PC-9 (cell line): Measurements from ENCODE around the gene RHOD. TPM values are rescaled to one million over a fixed set of nuclear protein-coding genes. Genes with fewer than 3 reads are reported as not detected.

Source experiments
- BruUV-seq: library from RNA; stranded (reverse); fragments of 400-500 nt; replicated peaks from 2 replicates; lab custom pipeline; 2021; lab: Mats Ljungman, UMichigan
- CTCF ChIA-PET: fragments of 300-600 bp; sonication (Branson Sonifier 250); formaldehyde crosslinking; loops from one replicate; lab custom pipeline; 2022; ENCODE audit warnings: antibody characterized with exemption; lab: Charles Lee
- POLR2A ChIA-PET: fragments of 300-600 bp; sonication (Branson Sonifier 250); formaldehyde crosslinking; loops from one replicate; lab custom pipeline; 2022; ENCODE audit warnings: antibody characterized with exemption; ENCODE audit not compliant: unreplicated experiment; lab: Charles Lee
- DNase-seq, 2 experiments: peaks; one replicate each; pipeline versions ENCODE4 v3.0.0 to v3.0.0-alpha.2; 2015 to 2022; ENCODE audit warnings: mixed read lengths in 1 of 2
- H2AFZ ChIP-seq: fragments of 200-600 bp; sonication (generic); 2 replicates; pipeline ENCODE4 v1.8.1; 2017; ENCODE audit warnings: antibody characterized with exemption
- H3F3A ChIP-seq: fragments of 200-600 bp; sonication (generic); 2 replicates; pipeline ENCODE4 v1.8.1; 2017; ENCODE audit warnings: antibody characterized with exemption, mild to moderate bottlenecking, low read depth; ENCODE audit not compliant: insufficient read depth
- H3K27ac ChIP-seq: fragments of 200-600 bp; sonication (generic); 2 replicates; pipeline ENCODE4 v1.6.1; 2016; ENCODE audit warnings: mixed run types
- H3K27me3 ChIP-seq: fragments of 200-600 bp; sonication (generic); 2 replicates; pipeline ENCODE4 v1.6.1; 2016; ENCODE audit warnings: low read depth, mixed run types; ENCODE audit not compliant: insufficient read depth
- H3K36me3 ChIP-seq: fragments of 200-600 bp; sonication (generic); 2 replicates; pipeline ENCODE4 v1.6.1; 2016; ENCODE audit warnings: low read depth, mixed run types
- H3K4me1 ChIP-seq: fragments of 200-600 bp; sonication (generic); replicated peaks from 2 replicates; pipeline ENCODE4 v1.6.1; 2016; ENCODE audit warnings: mixed run types; ENCODE audit not compliant: insufficient read depth
- H3K4me2 ChIP-seq: fragments of 200-600 bp; sonication (generic); 2 replicates; pipeline ENCODE4 v1.6.1; 2017; ENCODE audit warnings: mixed run types
- H3K4me3 ChIP-seq: fragments of 200-600 bp; sonication (generic); 2 replicates; pipeline ENCODE4 v1.6.1; 2016; ENCODE audit warnings: mixed run types
- H3K79me2 ChIP-seq: fragments of 200-600 bp; sonication (generic); 2 replicates; pipeline ENCODE4 v1.6.1; 2017; ENCODE audit warnings: low read depth, mixed run types
- H3K9me2 ChIP-seq: fragments of 200-600 bp; sonication (generic); 2 replicates; pipeline ENCODE4 v1.8.1; 2017; ENCODE audit warnings: mild to moderate bottlenecking; ENCODE audit not compliant: insufficient read depth
- H3K9me3 ChIP-seq: fragments of 200-600 bp; sonication (generic); 2 replicates; pipeline ENCODE4 v1.8.1; 2016; ENCODE audit warnings: low read depth; ENCODE audit not compliant: insufficient read depth
- H4K20me1 ChIP-seq: fragments of 200-600 bp; sonication (generic); 2 replicates; pipeline ENCODE4 v1.8.1; 2017; ENCODE audit not compliant: insufficient read depth
- EZH2 ChIP-seq: fragments of 200-600 bp; sonication (generic); IDR thresholded peaks from 2 replicates; pipeline ENCODE4 v1.8.0; 2017; ENCODE audit warnings: antibody characterized with exemption, low read depth
- intact Hi-C: fragments of 100-400 bp; cut with micrococcal nuclease; formaldehyde crosslinking; loops from one replicate; pipeline ENCODE4 v1.10.0; 2022; ENCODE audit not compliant: unreplicated experiment
- total RNA-seq: library from RNA; stranded (reverse); gene quantifications from 2 replicates; pipeline ENCODE4 v1.2.3, GENCODE V29; 2021
- TF ChIP-seq, protein P1 (sequence below): fragments of 200-600 bp; sonication (generic); conservative IDR thresholded peaks from 2 replicates; pipeline ENCODE4 v1.6.1; 2017; ENCODE audit warnings: mixed run types, antibody characterized with exemption, mild to moderate bottlenecking, moderate library complexity

Gene RHOD
- total RNA-seq, 1 experiment from 2014 or later, result 127 TPM

- ChIA-PET POLR2A (interaction anchor here (0.5 to 0.6 kb wide), 2 partner anchors 18 to 93 kb away, joined by 4 to 7 read pairs; no protein-coding TSS in a partner anchor), CTCF (interaction anchor here (0.6 to 0.8 kb wide), 2 partner anchors 16 to 380 kb away, joined by 3 to 10 read pairs; no protein-coding TSS in a partner anchor)
- H3K4me1 ChIP-seq, result peaks cover 13% of the 10 kb centered on the region
- no peaks in the 10 kb centered on the region for H3K27me3 ChIP-seq
- H4K20me1 ChIP-seq, result no peaks in the 10 kb centered on the region
- no peaks in the 10 kb centered on the region for H3F3A ChIP-seq
- H3K9me2 ChIP-seq, result no peaks in the 10 kb centered on the region
- no peaks in the 10 kb centered on the region for H3K36me3 ChIP-seq
- no peak overlapping the region for H3K4me3 ChIP-seq
- BruUV-seq, result no TSS peak
- no peaks in the 10 kb centered on the region for H3K9me3 ChIP-seq
- TF ChIP-seq EZH2, result no peak
- TF ChIP-seq, protein P1, sequence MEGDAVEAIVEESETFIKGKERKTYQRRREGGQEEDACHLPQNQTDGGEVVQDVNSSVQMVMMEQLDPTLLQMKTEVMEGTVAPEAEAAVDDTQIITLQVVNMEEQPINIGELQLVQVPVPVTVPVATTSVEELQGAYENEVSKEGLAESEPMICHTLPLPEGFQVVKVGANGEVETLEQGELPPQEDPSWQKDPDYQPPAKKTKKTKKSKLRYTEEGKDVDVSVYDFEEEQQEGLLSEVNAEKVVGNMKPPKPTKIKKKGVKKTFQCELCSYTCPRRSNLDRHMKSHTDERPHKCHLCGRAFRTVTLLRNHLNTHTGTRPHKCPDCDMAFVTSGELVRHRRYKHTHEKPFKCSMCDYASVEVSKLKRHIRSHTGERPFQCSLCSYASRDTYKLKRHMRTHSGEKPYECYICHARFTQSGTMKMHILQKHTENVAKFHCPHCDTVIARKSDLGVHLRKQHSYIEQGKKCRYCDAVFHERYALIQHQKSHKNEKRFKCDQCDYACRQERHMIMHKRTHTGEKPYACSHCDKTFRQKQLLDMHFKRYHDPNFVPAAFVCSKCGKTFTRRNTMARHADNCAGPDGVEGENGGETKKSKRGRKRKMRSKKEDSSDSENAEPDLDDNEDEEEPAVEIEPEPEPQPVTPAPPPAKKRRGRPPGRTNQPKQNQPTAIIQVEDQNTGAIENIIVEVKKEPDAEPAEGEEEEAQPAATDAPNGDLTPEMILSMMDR, result no peak
- H3K4me2 ChIP-seq, result no peak overlapping the region
- no peak for DNase-seq
- H2AFZ ChIP-seq, result no peak overlapping the region
- no peaks in the 10 kb centered on the region for H3K79me2 ChIP-seq
- H3K27ac ChIP-seq, result no peak overlapping the region
- intact Hi-C loops, result no loop called here
These were observed 46.2 kb upstream of the RHOD start for GRCh38 chr11:67010296-67010905.

DNA sequence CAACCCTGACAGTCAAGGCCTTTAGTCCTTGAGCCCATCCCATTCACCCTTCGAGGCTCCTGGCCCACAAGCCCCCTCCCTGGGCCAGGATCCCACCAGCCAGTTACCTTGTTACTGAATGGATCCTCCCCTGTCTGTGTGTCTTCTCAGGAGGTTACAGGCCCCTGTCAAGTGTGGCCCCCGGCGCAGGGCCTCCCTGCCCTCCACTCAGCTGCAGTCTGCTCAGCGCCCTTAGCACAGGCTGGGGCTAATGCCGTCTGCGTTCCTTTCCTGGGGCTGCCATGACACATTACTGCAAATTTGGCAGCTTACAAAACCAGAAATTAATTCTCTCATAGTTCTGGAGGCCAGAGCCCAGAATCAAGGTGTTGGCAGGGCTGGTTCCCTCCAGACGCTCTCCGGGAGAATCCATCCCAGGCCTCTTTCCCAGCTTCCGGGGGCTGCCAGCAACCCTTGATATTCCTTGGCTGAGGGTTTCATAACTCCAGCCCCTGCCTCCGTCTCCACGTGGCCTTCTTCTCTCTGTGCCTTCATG, 43.1 kb upstream of the RHOD start:
- BruUV-seq, result no TSS peak
- no peaks in the 10 kb centered on the region for H3K4me1 ChIP-seq
- no peak for DNase-seq
- no peaks in the 10 kb centered on the region for H3F3A ChIP-seq
- no peaks in the 10 kb centered on the region for H3K9me3 ChIP-seq
- intact Hi-C loops, result no loop called here
- H3K4me2 ChIP-seq, result no peak overlapping the region
- H3K27me3 ChIP-seq, result no peaks in the 10 kb centered on the region
- no peaks in the 10 kb centered on the region for H3K9me2 ChIP-seq
- H3K79me2 ChIP-seq, result no peaks in the 10 kb centered on the region
- ChIA-PET CTCF (no interaction called here), POLR2A (no interaction called here)
- no peaks in the 10 kb centered on the region for H4K20me1 ChIP-seq
- H3K27ac ChIP-seq, result no peak overlapping the region
- H3K36me3 ChIP-seq, result no peaks in the 10 kb centered on the region
- TF ChIP-seq EZH2, result no peak
- TF ChIP-seq, protein P1, result no peak
- no peak overlapping the region for H3K4me3 ChIP-seq
- H2AFZ ChIP-seq, result no peak overlapping the region

DNA sequence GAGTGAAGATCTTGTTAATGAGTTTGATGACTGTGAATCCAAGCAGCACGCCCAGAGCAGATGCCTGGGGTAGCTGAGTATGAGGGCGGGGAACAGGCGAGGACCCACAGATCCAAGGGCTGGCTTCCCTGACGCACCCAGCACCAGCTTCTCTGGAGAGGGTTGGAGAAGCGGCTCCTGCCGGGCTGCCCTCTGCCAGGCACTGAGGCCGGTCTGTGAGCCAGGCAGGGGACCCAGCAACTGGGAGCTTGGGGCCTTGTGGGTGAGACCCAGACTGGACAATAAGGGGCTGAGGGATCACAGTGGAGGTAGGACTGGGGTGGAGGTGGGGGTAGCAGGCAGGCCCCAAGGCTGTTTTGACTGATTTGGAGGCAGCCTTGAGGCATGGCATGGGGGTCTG, 42.3 kb upstream of the RHOD start:
- intact Hi-C loops, result no loop called here
- POLR2A ChIA-PET, result no interaction called here

More for the DNA sequence above, 42.3 kb upstream of the RHOD start:
- no peak overlapping the region for H2AFZ ChIP-seq
- no peaks in the 10 kb centered on the region for H3K9me3 ChIP-seq
- H3K36me3 ChIP-seq, result no peaks in the 10 kb centered on the region
- H3K79me2 ChIP-seq, result no peaks in the 10 kb centered on the region
- no peaks in the 10 kb centered on the region for H3K4me1 ChIP-seq
- BruUV-seq, result no TSS peak
- no peak for DNase-seq
- no peak overlapping the region for H3K27ac ChIP-seq
- H3F3A ChIP-seq, result no peaks in the 10 kb centered on the region
- CTCF ChIA-PET, result interaction anchor here (0.6 kb wide), 1 partner anchor 51 kb away, joined by 3 read pairs; no protein-coding TSS in a partner anchor
- no peaks in the 10 kb centered on the region for H3K27me3 ChIP-seq
- H4K20me1 ChIP-seq, result no peaks in the 10 kb centered on the region
- no peak overlapping the region for H3K4me3 ChIP-seq
- TF ChIP-seq EZH2, result no peak
- TF ChIP-seq, protein P1, result no peak
- H3K4me2 ChIP-seq, result no peak overlapping the region
- H3K9me2 ChIP-seq, result no peaks in the 10 kb centered on the region
